ENCODE data around the gene KLF9.

Gene KLF9

DNA sequence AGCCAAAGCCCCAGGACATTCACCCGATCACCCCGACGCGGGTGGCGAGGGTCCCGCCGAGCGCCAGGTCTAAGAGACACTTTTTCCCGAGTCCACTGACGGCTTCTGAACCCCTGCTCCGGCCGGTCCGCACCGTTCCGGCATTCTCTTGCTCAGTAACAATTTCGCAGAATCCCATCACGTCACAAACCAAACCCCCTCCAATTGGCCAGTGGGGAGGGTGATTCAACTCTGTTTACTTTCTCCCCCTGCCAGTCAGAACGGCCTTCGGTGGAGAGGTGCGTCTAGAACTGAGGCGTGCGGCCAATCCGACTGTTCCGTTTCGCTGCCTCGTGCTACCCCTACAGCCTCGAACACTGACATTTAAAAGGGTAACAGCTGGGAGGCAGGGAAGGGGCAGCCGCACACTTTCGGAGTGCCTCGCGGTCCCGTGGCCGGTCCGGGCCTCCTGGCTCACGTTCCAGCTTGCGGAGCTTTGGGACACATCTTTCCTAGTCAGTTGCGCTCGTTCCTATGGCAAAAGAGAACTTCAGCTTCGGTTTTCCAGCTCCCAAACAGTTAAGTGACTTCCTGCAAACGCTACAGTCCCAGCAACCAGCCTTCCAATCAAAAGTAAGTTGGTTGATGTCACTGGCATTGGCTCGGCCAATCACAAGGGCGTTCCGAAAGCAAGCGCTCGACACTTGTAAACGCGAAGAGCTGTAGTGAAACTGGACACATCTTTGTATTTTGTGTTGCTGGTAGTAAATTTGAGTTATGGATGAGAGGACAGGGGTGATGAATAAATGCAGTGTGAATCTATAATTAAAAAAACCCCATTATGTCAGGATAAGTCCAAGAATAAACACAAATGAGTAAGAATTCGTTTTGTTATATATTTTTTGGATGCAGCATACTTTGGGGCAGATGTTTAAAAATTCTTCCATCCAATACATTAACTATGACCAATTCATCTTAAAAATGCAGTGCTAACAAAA, at the start of gene KLF9:
TSS of gene KLF9 (minus strand) at position 859 of the 977 bp plus-strand sequence. CDS start 1,294 bp downstream, outside the sequence.
- peak; percentile 89 for DNase-seq

GRCh38 chr9:70463877-70464276, 49.4 kb upstream of the KLF9 start:
- DNase-seq = no peak

DNA sequence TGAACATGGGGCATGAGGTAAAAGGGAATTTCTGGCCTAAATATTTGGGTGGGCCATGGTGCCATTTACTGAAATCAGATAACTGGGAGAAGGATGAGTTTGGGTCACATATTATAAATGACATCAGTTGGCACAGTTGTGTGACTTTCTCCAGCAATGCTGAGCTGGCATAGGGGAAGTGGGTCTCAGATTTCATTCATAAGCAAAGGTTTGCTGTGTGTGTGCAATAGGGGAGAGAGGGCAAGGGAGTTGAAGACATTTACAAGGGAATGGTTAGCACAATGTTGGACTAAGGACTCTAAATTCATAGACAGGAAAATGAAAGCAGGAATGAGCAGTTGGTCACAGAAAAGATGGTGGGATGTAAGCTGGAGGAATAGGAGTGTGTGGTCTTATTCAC, 47.8 kb upstream of the KLF9 start:
- DNase-seq = no peak

DNA sequence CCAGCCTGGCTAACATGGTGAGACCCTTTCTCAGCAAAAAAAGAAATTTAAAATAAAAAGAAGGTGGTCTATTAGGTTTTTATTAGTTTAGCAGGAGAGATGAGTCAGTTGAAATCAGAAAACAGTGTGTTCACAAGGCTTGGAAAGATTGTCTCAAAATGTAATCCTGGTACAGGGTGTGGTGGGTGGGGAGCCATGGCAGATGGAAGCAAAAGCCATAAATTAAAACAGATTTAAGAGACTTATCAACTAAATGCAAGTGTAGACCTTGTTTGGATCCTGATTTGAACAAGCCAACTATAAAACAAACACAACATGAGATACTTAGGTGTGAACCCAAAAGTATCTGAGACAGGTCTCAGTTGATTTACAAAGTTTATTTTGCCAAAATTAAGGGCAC, 42.8 kb upstream of the KLF9 start:
- DNase-seq = no peak

GRCh38 chr9:70455993-70456704, 41.7 kb upstream of the KLF9 start:
- no peak for DNase-seq

GRCh38 chr9:70452365-70452764, 37.9 kb upstream of the KLF9 start:
- no peak for DNase-seq

DNA sequence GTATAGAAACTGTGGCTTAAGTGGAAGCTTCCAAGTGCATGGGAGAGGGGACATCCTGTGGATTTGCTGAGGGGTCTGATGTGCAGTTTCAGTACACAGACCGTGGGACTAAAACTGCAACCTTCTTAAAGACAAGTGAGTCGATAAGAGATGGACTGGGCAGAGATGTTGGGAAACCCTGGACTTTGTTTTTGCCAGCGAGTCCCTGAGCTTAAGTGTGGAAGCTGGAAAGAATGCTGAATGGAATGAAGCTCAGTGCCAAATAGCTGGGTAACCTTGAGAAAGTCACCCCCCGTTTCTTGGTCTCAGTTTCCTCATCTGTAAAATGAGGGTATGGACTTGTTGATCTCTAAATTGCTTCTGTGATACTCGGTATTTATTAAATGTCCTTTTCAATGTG, 37.3 kb upstream of the KLF9 start:
- DNase-seq = no peak

- DNase-seq = no peak
These were observed 36.3 kb upstream of the KLF9 start for GRCh38 chr9:70450738-70451137.

GRCh38 chr9:70449461-70449860, 35.0 kb upstream of the KLF9 start:
- no peak for DNase-seq

DNA sequence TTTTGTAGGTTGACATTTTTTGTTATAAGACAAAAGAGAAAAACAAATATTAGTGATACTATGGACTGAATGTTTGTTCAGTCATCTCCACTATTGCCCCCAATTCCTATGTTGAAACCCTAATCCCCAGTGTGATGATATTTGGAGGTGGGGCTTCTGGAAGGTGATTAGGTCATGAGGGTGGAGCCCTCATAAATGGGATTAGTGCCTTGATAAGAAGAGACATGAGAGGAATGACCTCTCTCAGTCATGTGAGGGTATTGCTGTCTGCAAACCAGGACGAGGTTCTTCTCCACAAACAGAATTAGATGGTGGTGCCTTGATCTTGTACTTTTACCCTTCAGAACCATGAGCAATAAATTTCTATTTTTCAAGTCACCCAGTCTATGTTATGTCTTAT, 34.5 kb upstream of the KLF9 start:
- no peak for DNase-seq

GRCh38 chr9:70444904-70445303, 30.4 kb upstream of the KLF9 start:
- DNase-seq = no peak

GRCh38 chr9:70442328-70442848, 27.9 kb upstream of the KLF9 start:
- no peak for DNase-seq

DNA sequence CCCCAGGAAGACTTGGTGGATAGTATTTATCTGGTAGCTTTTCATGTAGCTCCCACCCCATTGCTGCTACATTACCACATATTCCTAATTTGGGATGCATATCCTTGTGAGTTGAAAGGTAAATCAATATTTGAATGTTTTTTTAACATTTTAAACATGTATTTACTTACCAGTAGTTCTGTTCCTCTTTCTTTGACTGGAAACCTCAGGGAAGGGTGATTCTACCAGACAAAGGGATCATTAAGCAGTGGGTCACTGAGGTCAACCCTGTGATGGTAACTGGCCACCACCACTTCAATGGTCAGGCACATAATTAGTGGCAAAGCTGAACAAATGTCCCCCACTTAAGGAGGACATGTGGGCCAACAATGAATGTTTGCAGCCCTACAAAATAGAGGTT, 27.2 kb upstream of the KLF9 start:
- no peak for DNase-seq

GRCh38 chr9:70439991-70440706, 25.7 kb upstream of the KLF9 start:
- no peak for DNase-seq

- DNase-seq = no peak
These were observed 24.0 kb upstream of the KLF9 start for GRCh38 chr9:70438341-70438928.

DNA sequence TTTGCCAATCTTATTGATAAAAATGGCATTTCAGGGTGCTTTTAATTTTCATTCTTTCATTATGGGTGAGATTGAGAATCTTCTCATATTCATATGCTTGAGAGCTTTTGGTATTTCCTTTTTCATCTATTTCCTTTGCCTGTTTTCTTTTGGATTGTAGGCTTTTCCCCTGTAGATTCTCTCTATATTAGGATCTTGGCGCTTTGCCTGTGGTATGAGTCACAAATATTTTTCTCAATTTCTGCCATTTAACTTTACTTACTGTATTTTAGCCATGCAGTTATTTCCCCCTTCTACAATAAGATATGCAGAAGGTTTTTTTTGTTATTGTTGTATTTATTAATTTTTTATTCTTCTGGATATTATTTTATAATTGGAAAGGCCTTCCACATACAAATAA, 21.5 kb upstream of the KLF9 start:
- DNase-seq = no peak

DNA sequence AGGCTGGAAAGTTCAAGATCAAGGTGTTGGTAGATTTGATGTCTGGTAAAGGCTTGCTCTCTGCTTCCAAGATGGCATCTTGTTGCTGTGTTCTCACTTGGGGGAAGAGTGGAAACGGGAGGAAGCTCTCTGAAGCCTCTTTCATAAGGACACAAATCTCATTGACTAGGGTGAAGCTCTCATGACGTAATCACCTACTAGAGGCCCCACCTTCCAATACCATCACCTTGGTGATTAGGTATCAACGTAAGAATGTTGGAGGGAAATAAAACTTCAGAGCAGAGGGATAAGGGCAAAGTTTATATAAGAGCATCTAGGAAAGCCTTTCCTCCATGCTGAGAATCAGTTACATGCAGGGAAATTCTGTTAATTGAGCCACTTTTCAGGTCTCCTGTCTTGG, 15.4 kb upstream of the KLF9 start:
- no peak for DNase-seq

DNA sequence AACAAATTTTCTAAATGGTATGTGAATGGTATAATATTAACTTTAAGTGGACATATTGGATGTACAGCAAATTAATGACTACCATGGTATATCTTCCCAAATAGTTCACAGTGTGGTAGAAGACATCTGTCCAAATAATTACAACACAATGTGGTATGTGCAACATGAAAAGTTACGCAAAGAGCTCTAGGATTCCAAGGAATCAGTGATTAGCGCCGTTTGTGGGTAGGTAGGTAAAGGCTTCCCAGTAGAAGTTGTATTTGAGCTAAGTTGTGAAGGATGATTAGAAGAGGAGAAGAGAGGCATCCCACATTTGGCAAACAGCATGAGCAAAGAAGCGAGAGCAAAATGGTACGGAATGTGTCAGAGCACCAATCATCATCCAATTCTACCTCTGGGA, 14.3 kb upstream of the KLF9 start:
- no peak for DNase-seq

- DNase-seq = no peak
These were observed 12.9 kb upstream of the KLF9 start for GRCh38 chr9:70427161-70427945.

GRCh38 chr9:70425192-70425591, 10.7 kb upstream of the KLF9 start:
- DNase-seq = no peak

- no peak for DNase-seq
These were observed 8.1 kb upstream of the KLF9 start for GRCh38 chr9:70422371-70423043.

All from NCI-H1694 treated with DMSO at 0.1 percent for 48 hours (cell line).